HUES48 (cell line): Measurements from ENCODE around the gene FAM219A.

Experiments used
- H3K27ac ChIP-seq: one replicate; pipeline ENCODE4 v1.7.0; 2013; ENCODE audit warnings: low read depth, low read length, inconsistent platforms
- H3K27me3 ChIP-seq: 2 replicates; pipeline ENCODE4 v1.6.1; 2013; ENCODE audit warnings: mild to moderate bottlenecking, low read length; ENCODE audit not compliant: control insufficient read depth, insufficient read depth
- H3K36me3 ChIP-seq: 2 replicates; pipeline ENCODE4 v1.6.1; 2013; ENCODE audit warnings: low read length; ENCODE audit not compliant: control insufficient read depth, insufficient read depth
- H3K4me1 ChIP-seq: 2 replicates; pipeline ENCODE4 v1.6.1; 2013; ENCODE audit warnings: mild to moderate bottlenecking, low read length; ENCODE audit not compliant: control insufficient read depth, insufficient read depth
- H3K4me3 ChIP-seq: 2 replicates; pipeline ENCODE4 v1.5.1; 2013; ENCODE audit warnings: mild to moderate bottlenecking, low read depth, low read length
- H3K9ac ChIP-seq: 2 replicates; pipeline ENCODE4 v1.6.1; 2013; ENCODE audit warnings: mild to moderate bottlenecking, low read depth, low read length, moderate library complexity
- H3K9me3 ChIP-seq: 2 replicates; pipeline ENCODE4 v1.6.1; 2013; ENCODE audit warnings: low read length; ENCODE audit not compliant: control insufficient read depth, insufficient read depth

Gene FAM219A

GRCh38 chr9:34426347-34427074, 31.9 kb downstream of the FAM219A start:
- H3K36me3 ChIP-seq = no peaks in the 10 kb centered on the region
- no peaks in the 10 kb centered on the region for H3K9me3 ChIP-seq
- H3K4me3 ChIP-seq = no peak overlapping the region
- H3K4me1 ChIP-seq = peaks cover 9% of the 10 kb centered on the region
- no peak overlapping the region for H3K9ac ChIP-seq
- no peak overlapping the region for H3K27ac ChIP-seq
- no peaks in the 10 kb centered on the region for H3K27me3 ChIP-seq

- no peak overlapping the region for H3K4me3 ChIP-seq
- no peaks in the 10 kb centered on the region for H3K9me3 ChIP-seq
- no peak overlapping the region for H3K9ac ChIP-seq
- no peaks in the 10 kb centered on the region for H3K27me3 ChIP-seq
- H3K36me3 ChIP-seq = no peaks in the 10 kb centered on the region
- H3K4me1 ChIP-seq = peaks cover 11% of the 10 kb centered on the region
- no peak overlapping the region for H3K27ac ChIP-seq
Observed at GRCh38 chr9:34419716-34420504, 38.5 kb downstream of the FAM219A start.

GRCh38 chr9:34417734-34418133, 40.6 kb downstream of the FAM219A start:
- no peak overlapping the region for H3K4me3 ChIP-seq
- peaks cover 11% of the 10 kb centered on the region for H3K4me1 ChIP-seq
- no peaks in the 10 kb centered on the region for H3K36me3 ChIP-seq
- H3K9me3 ChIP-seq = no peaks in the 10 kb centered on the region
- no peak overlapping the region for H3K9ac ChIP-seq
- no peaks in the 10 kb centered on the region for H3K27me3 ChIP-seq
- no peak overlapping the region for H3K27ac ChIP-seq

- Histone ChIP-seq H3K9me3 (no peaks in the 10 kb centered on the region), H3K4me1 (no peaks in the 10 kb centered on the region), H3K27me3 (no peaks in the 10 kb centered on the region), H3K4me3 (no peak overlapping the region), H3K27ac (no peak overlapping the region), H3K9ac (no peak overlapping the region), H3K36me3 (no peaks in the 10 kb centered on the region)
Observed at GRCh38 chr9:34413231-34413852, 45.0 kb downstream of the FAM219A start.

DNA sequence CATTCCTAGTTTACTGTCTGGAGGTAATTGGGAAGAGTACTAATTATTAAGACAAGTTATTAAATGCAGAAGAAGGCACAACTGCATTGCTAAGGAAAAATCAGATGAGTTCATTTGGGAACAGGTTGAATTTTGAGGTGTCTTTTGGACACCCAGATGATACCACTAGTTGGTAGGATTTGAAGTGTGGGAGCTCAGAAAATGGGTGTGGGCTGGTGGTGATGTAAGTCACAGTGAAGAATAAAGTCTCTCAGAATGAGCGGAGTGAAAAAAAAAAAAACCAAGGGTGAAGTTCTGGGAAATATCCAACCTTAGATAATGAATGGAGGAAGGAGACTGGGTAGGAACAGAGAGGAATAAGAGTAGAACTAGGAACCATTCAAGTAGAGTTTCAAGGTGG, 46.0 kb downstream of the FAM219A start:
- H3K4me1 ChIP-seq = no peaks in the 10 kb centered on the region
- H3K9ac ChIP-seq = no peak overlapping the region
- no peaks in the 10 kb centered on the region for H3K36me3 ChIP-seq
- H3K27me3 ChIP-seq = no peaks in the 10 kb centered on the region
- H3K4me3 ChIP-seq = no peak overlapping the region
- H3K27ac ChIP-seq = no peak overlapping the region
- H3K9me3 ChIP-seq = no peaks in the 10 kb centered on the region

DNA sequence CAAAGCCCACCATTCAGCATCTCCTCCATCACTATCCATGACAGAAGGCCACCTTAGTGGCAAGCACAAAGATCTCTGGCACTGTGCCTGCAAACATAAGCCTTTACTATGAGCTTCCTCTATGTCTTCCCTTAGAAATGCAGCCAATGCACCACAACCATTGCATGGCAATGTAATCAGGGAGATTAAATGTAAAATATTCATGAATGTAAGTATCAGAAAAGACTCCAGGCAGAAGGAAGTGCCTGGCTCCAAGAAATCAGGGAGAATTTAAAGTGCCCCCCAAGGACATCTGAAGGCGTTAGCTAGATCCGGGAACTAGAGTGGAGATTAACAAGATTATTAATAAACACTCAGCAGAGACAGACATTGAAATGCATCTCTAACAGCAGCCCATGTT, 49.2 kb downstream of the FAM219A start:
- H3K4me3 ChIP-seq = no peak overlapping the region
- no peak overlapping the region for H3K9ac ChIP-seq
- no peaks in the 10 kb centered on the region for H3K27me3 ChIP-seq
- H3K27ac ChIP-seq = no peak overlapping the region
- no peaks in the 10 kb centered on the region for H3K4me1 ChIP-seq
- no peaks in the 10 kb centered on the region for H3K9me3 ChIP-seq
- H3K36me3 ChIP-seq = no peaks in the 10 kb centered on the region

DNA sequence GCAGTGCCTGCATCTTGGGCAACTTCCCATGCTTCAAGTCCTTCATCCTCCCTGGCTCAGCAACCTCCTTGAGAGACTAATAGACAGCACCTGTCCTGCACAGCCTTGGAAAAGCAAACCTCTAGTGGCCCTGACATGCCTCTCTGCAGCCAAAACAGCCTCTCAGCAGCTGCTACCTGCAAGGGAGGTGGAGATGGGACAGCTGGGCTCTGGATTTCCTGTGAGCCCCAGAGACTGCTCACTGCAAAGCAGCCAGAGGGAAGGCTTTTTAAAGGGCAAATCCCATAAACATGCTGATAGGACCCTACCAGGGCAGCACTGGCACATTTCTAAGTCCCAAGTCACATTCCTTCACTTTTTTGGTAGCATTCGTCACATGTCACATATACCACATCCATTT, 50.2 kb downstream of the FAM219A start:
- no peaks in the 10 kb centered on the region for H3K36me3 ChIP-seq
- H3K27me3 ChIP-seq = no peaks in the 10 kb centered on the region
- no peak overlapping the region for H3K4me3 ChIP-seq
- no peak overlapping the region for H3K27ac ChIP-seq
- no peaks in the 10 kb centered on the region for H3K9me3 ChIP-seq
- H3K9ac ChIP-seq = no peak overlapping the region
- no peaks in the 10 kb centered on the region for H3K4me1 ChIP-seq

GRCh38 chr9:34406219-34406618, 52.2 kb downstream of the FAM219A start:
- H3K4me1 ChIP-seq = no peaks in the 10 kb centered on the region
- H3K36me3 ChIP-seq = 0 out of 2 replicates have a peak, but pooled peaks cover 6% of the 10 kb centered on the region
- no peaks in the 10 kb centered on the region for H3K9me3 ChIP-seq

DNA sequence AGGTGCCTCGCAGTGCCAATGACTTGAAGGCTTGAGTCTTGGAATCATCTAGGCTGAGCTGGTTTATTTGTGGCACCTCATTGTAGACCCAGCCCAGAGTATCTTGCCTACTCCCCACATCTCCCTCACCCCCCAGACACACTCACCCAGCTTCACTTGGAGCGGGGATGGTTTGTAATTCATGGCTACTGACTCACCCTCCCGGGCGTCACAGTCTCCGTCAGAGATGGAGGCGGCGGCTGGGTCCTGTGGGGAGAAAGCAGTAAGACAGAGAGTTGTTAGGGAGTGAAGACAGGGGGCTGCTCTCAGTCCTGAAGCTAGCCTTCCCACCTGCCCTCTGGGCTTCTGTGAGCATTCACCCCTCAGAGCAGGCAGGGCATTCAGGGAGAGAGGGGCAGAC, 52.7 kb downstream of the FAM219A start:
- H3K9ac ChIP-seq = no peak overlapping the region
- no peak overlapping the region for H3K27ac ChIP-seq
- no peaks in the 10 kb centered on the region for H3K4me1 ChIP-seq
- 0 out of 2 replicates have a peak, but pooled peaks cover 6% of the 10 kb centered on the region for H3K36me3 ChIP-seq
- no peaks in the 10 kb centered on the region for H3K27me3 ChIP-seq
- H3K9me3 ChIP-seq = no peaks in the 10 kb centered on the region
- H3K4me3 ChIP-seq = no peak overlapping the region

More at GRCh38 chr9:34406219-34406618, 52.2 kb downstream of the FAM219A start:
- no peak overlapping the region for H3K9ac ChIP-seq
- no peaks in the 10 kb centered on the region for H3K27me3 ChIP-seq
- H3K27ac ChIP-seq = no peak overlapping the region
- no peak overlapping the region for H3K4me3 ChIP-seq

DNA sequence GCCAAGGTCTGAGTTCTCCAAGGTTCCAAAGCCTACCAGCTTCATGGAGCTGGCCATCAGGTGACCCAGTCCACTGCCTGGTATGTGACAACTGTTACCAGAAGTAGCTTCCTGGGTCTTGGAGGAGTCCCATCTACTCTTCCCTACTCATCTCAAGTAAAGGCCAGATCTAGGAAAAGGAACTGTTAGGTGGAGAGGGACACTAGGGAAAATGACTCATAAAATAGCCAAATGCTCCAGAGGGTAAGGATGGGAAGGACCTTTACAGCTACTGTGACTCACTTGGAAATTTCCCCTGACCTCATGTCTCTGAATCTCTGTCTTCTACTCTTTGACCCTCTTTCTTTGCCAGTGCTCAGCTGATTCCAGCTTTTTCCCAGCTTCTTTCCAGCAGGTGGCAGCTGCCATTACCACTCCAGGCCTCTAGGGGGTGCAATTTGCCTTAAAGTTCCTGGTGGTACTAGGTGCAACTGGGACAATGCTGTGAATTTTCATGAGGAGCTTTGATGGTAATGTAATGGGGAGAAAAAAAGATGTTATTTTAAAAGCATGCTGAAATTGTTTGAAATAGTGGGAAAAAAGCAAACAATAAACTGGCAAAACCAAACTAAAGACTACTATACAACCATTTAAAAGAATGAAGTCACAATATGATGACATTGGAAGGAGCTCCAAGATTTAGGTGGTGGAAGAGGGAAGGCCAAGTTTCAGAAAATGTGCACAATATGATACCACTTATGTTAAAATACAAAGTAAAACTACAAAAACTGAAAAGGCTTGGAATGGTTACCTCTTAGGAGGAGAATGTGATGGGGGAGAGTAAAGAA, 54.6 kb downstream of the FAM219A start:
- H3K36me3 ChIP-seq = 0 out of 2 replicates have a peak, but pooled peaks cover 6% of the 10 kb centered on the region
- no peak overlapping the region for H3K9ac ChIP-seq
- no peaks in the 10 kb centered on the region for H3K27me3 ChIP-seq
- H3K4me1 ChIP-seq = no peaks in the 10 kb centered on the region
- no peaks in the 10 kb centered on the region for H3K9me3 ChIP-seq
- no peak overlapping the region for H3K27ac ChIP-seq
- no peak overlapping the region for H3K4me3 ChIP-seq
